Fibroblast of lung (primary cell): ENCODE data around the gene OST4.

Source experiments
- CTCF ChIP-seq, 2 donors: IDR thresholded peaks in 1 of 2; conservative IDR thresholded peaks in 1 of 2; 1 replicate in 1 of 2; 2 replicates in 1 of 2; pipeline ENCODE4 v1.5.1; 2011 to 2012; ENCODE audit warnings: low read length in 2 of 2, control low read depth in 1 of 2, inconsistent platforms in 1 of 2, low read depth in 1 of 2, mild to moderate bottlenecking in 1 of 2
- EZH2 ChIP-seq: IDR thresholded peaks from 2 replicates; pipeline ENCODE4 v1.5.1; 2012; ENCODE audit warnings: low read length, control low read depth, mild to moderate bottlenecking; ENCODE audit errors: missing control alignments

- TF ChIP-seq EZH2 (no peak), CTCF (conservative IDR thresholded peaks at IDR 0.05 in 1 of 2, IDR thresholded peaks at IDR 0.05 in 1 of 2; ENCODE audit: low read depth in 1 of 2, low read length in 2 of 2) (no peak)
Observed at GRCh38 chr2:27065128-27065527, 6.3 kb downstream of the OST4 start.
